ENCODE results near the gene CPNE5. TPM values are rescaled to one million over a fixed set of nuclear protein-coding genes. Genes with fewer than 3 reads are reported as not detected.

The CPNE5 gene
- total RNA-seq, 1 donor from 2014 or later = 0.72 TPM

- Mint-ChIP-seq H3K9me3 (no peaks in the 10 kb centered on the region), H3K27me3 (peaks cover 12% of the 10 kb centered on the region), H3K36me3 (no peaks in the 10 kb centered on the region), H3K4me1 (ENCODE audit: unreplicated experiment) (peaks cover 33% of the 10 kb centered on the region), H3K27ac (peak overlapping the region; percentile 33), H3K4me3 (no peak overlapping the region)
- TF ChIP-seq CTCF (conservative IDR thresholded peaks at IDR 0.05) = no peak
- DNase-seq (ENCODE audit: extremely low spot score, unreplicated experiment) = no peak
Measured at GRCh38 chr6:36760685-36761435, 78.4 kb downstream of the CPNE5 start.

GRCh38 chr6:36759148-36759759, 80.0 kb downstream of the CPNE5 start:
- Mint-ChIP-seq H3K27me3 (peaks cover 12% of the 10 kb centered on the region), H3K27ac (no peak overlapping the region), H3K9me3 (no peaks in the 10 kb centered on the region), H3K4me1 (ENCODE audit: unreplicated experiment) (peaks cover 45% of the 10 kb centered on the region), H3K36me3 (no peaks in the 10 kb centered on the region), H3K4me3 (no peak overlapping the region)
- peak; percentile 98 for TF ChIP-seq CTCF (conservative IDR thresholded peaks at IDR 0.05)
- DNase-seq (ENCODE audit: extremely low spot score, unreplicated experiment) = peak; percentile 91

GRCh38 chr6:36758516-36759147, 80.6 kb downstream of the CPNE5 start:
- no peak for TF ChIP-seq CTCF (conservative IDR thresholded peaks at IDR 0.05)
- Mint-ChIP-seq H3K27ac (peak overlapping the region; percentile 19), H3K36me3 (no peaks in the 10 kb centered on the region), H3K9me3 (no peaks in the 10 kb centered on the region), H3K4me1 (ENCODE audit: unreplicated experiment) (peaks cover 49% of the 10 kb centered on the region), H3K27me3 (peaks cover 12% of the 10 kb centered on the region), H3K4me3 (no peak overlapping the region)
- no peak for DNase-seq (ENCODE audit: extremely low spot score, unreplicated experiment)

- Mint-ChIP-seq H3K36me3 (no peaks in the 10 kb centered on the region), H3K4me3 (no peak overlapping the region), H3K4me1 (ENCODE audit: unreplicated experiment) (peaks cover 49% of the 10 kb centered on the region), H3K27me3 (peaks cover 12% of the 10 kb centered on the region), H3K27ac (peak overlapping the region; percentile 19), H3K9me3 (no peaks in the 10 kb centered on the region)
- no peak for TF ChIP-seq CTCF (conservative IDR thresholded peaks at IDR 0.05)
- DNase-seq (ENCODE audit: extremely low spot score, unreplicated experiment) = no peak
Measured at GRCh38 chr6:36757943-36758508, 81.2 kb downstream of the CPNE5 start.

GRCh38 chr6:36757206-36757605, 82.0 kb downstream of the CPNE5 start:
- TF ChIP-seq CTCF (conservative IDR thresholded peaks at IDR 0.05) = no peak
- H3K27ac Mint-ChIP-seq = no peak overlapping the region
- no peaks in the 10 kb centered on the region for H3K36me3 Mint-ChIP-seq
- DNase-seq (ENCODE audit: extremely low spot score, unreplicated experiment) = no peak
- H3K9me3 Mint-ChIP-seq = no peaks in the 10 kb centered on the region
- no peak overlapping the region for H3K4me3 Mint-ChIP-seq
- peaks cover 52% of the 10 kb centered on the region for H3K4me1 Mint-ChIP-seq (ENCODE audit: unreplicated experiment)
- peaks cover 9% of the 10 kb centered on the region for H3K27me3 Mint-ChIP-seq
